GM23338 (cell line): ENCODE data around the gene TAGLN2. TPM values are rescaled to one million over a fixed set of nuclear protein-coding genes. Genes with fewer than 3 reads are reported as not detected.

Experiments
- ATAC-seq: fragments of 200-7000 bp; cut with Tn5 transposase; 3 replicates; pipeline ENCODE4 v1.9.1; 2020
- DNase-seq: peaks from one replicate; pipeline ENCODE4 v3.0.0-alpha.2; 2015; ENCODE audit warnings: low spot score
- H2AFZ ChIP-seq: fragments of 200-600 bp; sonication (generic); 2 replicates; pipeline ENCODE4 v1.8.0; 2016; ENCODE audit warnings: antibody characterized with exemption, mild to moderate bottlenecking, moderate library complexity
- H3F3A ChIP-seq: fragments of 200-600 bp; sonication (generic); replicated peaks from 2 replicates; pipeline ENCODE4 v1.8.0; 2017; ENCODE audit warnings: antibody characterized with exemption, mixed run types, low read depth
- H3K27ac ChIP-seq: fragments of 200-600 bp; sonication (generic); 2 replicates; pipeline ENCODE4 v1.6.1; 2016; ENCODE audit warnings: low read depth
- H3K27me3 ChIP-seq: fragments of 200-600 bp; sonication (generic); 2 replicates; pipeline ENCODE4 v1.8.0; 2016; ENCODE audit warnings: mild to moderate bottlenecking, mixed run types, moderate library complexity; ENCODE audit not compliant: insufficient read depth
- H3K36me3 ChIP-seq: fragments of 200-600 bp; sonication (generic); 2 replicates; pipeline ENCODE4 v1.8.0; 2016; ENCODE audit warnings: mild to moderate bottlenecking; ENCODE audit not compliant: insufficient read depth
- H3K4me1 ChIP-seq: fragments of 200-600 bp; sonication (generic); 2 replicates; pipeline ENCODE4 v1.8.0; 2016; ENCODE audit warnings: mild to moderate bottlenecking, moderate library complexity; ENCODE audit not compliant: insufficient read depth
- H3K4me2 ChIP-seq: fragments of 200-600 bp; sonication (generic); 2 replicates; pipeline ENCODE4 v1.7.1; 2017; ENCODE audit warnings: mixed run types
- H3K4me3 ChIP-seq: fragments of 200-600 bp; sonication (generic); 2 replicates; pipeline ENCODE4 v1.6.1; 2016; ENCODE audit warnings: mixed run types
- H3K79me2 ChIP-seq: fragments of 200-600 bp; sonication (generic); replicated peaks from 2 replicates; pipeline ENCODE4 v1.8.0; 2017; ENCODE audit warnings: mild to moderate bottlenecking; ENCODE audit not compliant: insufficient read depth
- H3K9me2 ChIP-seq: fragments of 200-600 bp; sonication (generic); 2 replicates; pipeline ENCODE4 v1.8.0; 2017; ENCODE audit not compliant: insufficient read depth
- H4K20me1 ChIP-seq: fragments of 200-600 bp; sonication (generic); replicated peaks from 2 replicates; pipeline ENCODE4 v1.8.0; 2017; ENCODE audit warnings: mild to moderate bottlenecking; ENCODE audit not compliant: insufficient read depth
- H3K27ac Mint-ChIP-seq: 2 replicates; pipeline ENCODE4 v1.8.0; 2020; ENCODE audit warnings: inconsistent platforms, mild to moderate bottlenecking, moderate library complexity, mixed read lengths
- H3K27me3 Mint-ChIP-seq: 3 replicates; pipeline ENCODE4 v1.8.0; 2022; ENCODE audit warnings: low read depth, mild to moderate bottlenecking, moderate library complexity, mixed read lengths, inconsistent platforms; ENCODE audit not compliant: insufficient read depth, poor library complexity
- H3K36me3 Mint-ChIP-seq: 3 replicates; pipeline ENCODE4 v1.8.0; 2021; ENCODE audit warnings: low read depth, mild to moderate bottlenecking, inconsistent platforms, moderate library complexity, mixed read lengths
- H3K4me1 Mint-ChIP-seq: 3 replicates; pipeline ENCODE4 v1.8.0; 2020; ENCODE audit warnings: mild to moderate bottlenecking, inconsistent platforms, mixed read lengths
- H3K4me3 Mint-ChIP-seq: 3 replicates; pipeline ENCODE4 v1.8.0; 2021; ENCODE audit warnings: moderate library complexity, mild to moderate bottlenecking, inconsistent platforms, mixed read lengths
- H3K9me3 Mint-ChIP-seq: 3 replicates; pipeline ENCODE4 v1.8.0; 2020; ENCODE audit warnings: moderate library complexity, mild to moderate bottlenecking, inconsistent platforms, mixed read lengths
- CREB1 ChIP-seq: fragments of 250-450 bp; sonication (Bioruptor Pico); IDR thresholded peaks from 2 replicates; pipeline ENCODE4 v1.5.0; 2020; ENCODE audit warnings: low read depth, mild to moderate bottlenecking, moderate library complexity
- EZH2 ChIP-seq: fragments of 200-600 bp; sonication (generic); IDR thresholded peaks from one replicate; pipeline ENCODE4 v1.8.0; 2017; ENCODE audit warnings: antibody characterized with exemption, mild to moderate bottlenecking, low read depth; ENCODE audit not compliant: unreplicated experiment
- JUNB ChIP-seq: IDR thresholded peaks from one replicate; pipeline ENCODE4 v1.6.1; 2016; ENCODE audit warnings: antibody characterized with exemption; ENCODE audit not compliant: unreplicated experiment
- POLR2AphosphoS5 ChIP-seq: IDR thresholded peaks from 2 replicates; pipeline ENCODE4 v1.6.1; 2016; ENCODE audit warnings: antibody characterized with exemption, low read depth
- STAT1 ChIP-seq: IDR thresholded peaks from one replicate; pipeline ENCODE4 v1.6.1; 2016; ENCODE audit warnings: antibody characterized with exemption; ENCODE audit not compliant: unreplicated experiment
- ZNF114 ChIP-seq: fragments of 250-450 bp; sonication (Bioruptor Pico); IDR thresholded peaks from 2 replicates; pipeline ENCODE4 v1.5.0; 2020; ENCODE audit warnings: mild to moderate bottlenecking, moderate library complexity
- ZNF331 ChIP-seq: fragments of 250-450 bp; sonication (Bioruptor Pico); IDR thresholded peaks from 2 replicates; pipeline ENCODE4 v1.5.0; 2020; ENCODE audit warnings: low read depth, mild to moderate bottlenecking, moderate library complexity
- polyA plus RNA-seq: library from polyadenylated mRNA; unstranded; fragments of >200 nt; fragmentation: Nextera tagmentation; extraction: Ambion mirVana; gene quantifications from 2 replicates; pipeline ENCODE4 v1.2.1, GENCODE V29; 2016
- total RNA-seq: library from RNA; depleted of rRNA; stranded (reverse); fragments of >200 nt; shearing (Covaris generic); gene quantifications from 2 replicates; pipeline ENCODE4 v1.2.3, GENCODE V29; 2014
- TF ChIP-seq, protein P1 (sequence below), 2 experiments: fragments of 200-600 bp in 1 of 2; sonication (generic) in 1 of 2; conservative IDR thresholded peaks; 2 replicates each; pipeline versions ENCODE4 v1.5.1 to v1.6.1; 2016 to 2017; ENCODE audit warnings: antibody characterized with exemption in 2 of 2, low read depth in 2 of 2, mild to moderate bottlenecking in 2 of 2, moderate library complexity in 1 of 2
- TF ChIP-seq, protein P2 (sequence below): fragments of 250-450 bp; sonication (Bioruptor Pico); IDR thresholded peaks from 2 replicates; pipeline ENCODE4 v1.5.0; 2020; ENCODE audit warnings: mild to moderate bottlenecking, moderate library complexity

TAGLN2 gene
- total and polyA plus RNA-seq, 2 experiments from 2014 or later = 58.2 to 60.1 TPM

DNA sequence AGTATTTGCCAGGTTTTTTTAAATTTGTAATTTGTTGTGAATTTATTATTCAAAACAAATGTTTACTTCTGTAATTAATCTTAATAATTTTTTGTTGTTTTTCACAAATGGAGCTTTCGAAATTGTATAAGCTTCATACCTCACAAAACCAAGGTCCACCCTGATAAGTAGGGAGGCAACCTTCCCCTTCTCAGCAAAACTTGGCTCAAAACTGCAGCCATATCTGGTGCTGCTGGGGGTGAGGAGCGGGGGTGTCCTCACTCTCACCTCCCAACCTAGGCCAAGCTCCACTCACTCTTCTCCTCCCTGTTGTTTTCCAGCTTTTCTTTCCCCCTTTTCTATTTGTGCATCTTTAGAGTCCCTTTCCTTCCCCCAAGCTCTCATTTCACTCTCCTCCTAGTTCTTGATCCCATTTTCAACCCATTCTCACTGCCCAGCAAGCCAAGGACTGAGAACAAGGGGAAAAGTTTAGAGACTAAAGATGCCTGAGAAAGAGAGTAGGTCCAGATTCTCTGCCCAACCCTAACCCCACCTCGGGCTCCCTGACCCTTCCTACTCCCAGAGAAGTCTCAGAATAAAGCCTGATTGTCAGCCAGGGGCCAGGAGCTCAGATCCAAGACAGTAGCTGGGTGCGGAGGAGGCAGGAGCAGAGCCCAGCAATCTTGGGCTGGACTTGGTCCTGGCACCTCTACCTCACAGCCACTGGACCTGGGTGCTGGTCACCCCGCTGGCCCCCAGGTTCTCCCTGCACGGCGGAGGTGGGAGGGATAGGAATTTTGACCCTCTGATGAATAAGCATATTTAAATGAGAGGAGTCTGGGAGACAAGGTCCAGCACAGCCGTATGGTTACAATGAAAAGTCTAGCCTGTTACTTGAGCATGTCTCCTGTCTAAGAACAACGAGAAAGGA, 17.0 kb downstream of the TAGLN2 start:
- peaks cover 7% of the 10 kb centered on the region; the same call in 2 of the 3 replicates for H3K9me3 Mint-ChIP-seq
- ATAC-seq = no peak
- Histone ChIP-seq H3K27ac (no peak overlapping the region), H3K4me3 (no peak overlapping the region), H3K4me1 (peaks cover 23% of the 10 kb centered on the region), H3K36me3 (no peaks in the 10 kb centered on the region), H3K4me2 (no peak overlapping the region), H3F3A (no peaks in the 10 kb centered on the region), H4K20me1 (no peaks in the 10 kb centered on the region), H2AFZ (no peak overlapping the region), H3K79me2 (no peaks in the 10 kb centered on the region), H3K27me3 (no peaks in the 10 kb centered on the region), H3K9me2 (no peaks in the 10 kb centered on the region)
- peaks cover 17% of the 10 kb centered on the region for H3K27me3 Mint-ChIP-seq
- H3K27ac Mint-ChIP-seq = no peak overlapping the region
- H3K36me3 Mint-ChIP-seq = peaks cover 3% of the 10 kb centered on the region; the same call in 1 of the 3 replicates
- no peak overlapping the region for H3K4me3 Mint-ChIP-seq
- no peak for DNase-seq
- peaks cover 27% of the 10 kb centered on the region for H3K4me1 Mint-ChIP-seq
- TF ChIP-seq, protein P1, sequence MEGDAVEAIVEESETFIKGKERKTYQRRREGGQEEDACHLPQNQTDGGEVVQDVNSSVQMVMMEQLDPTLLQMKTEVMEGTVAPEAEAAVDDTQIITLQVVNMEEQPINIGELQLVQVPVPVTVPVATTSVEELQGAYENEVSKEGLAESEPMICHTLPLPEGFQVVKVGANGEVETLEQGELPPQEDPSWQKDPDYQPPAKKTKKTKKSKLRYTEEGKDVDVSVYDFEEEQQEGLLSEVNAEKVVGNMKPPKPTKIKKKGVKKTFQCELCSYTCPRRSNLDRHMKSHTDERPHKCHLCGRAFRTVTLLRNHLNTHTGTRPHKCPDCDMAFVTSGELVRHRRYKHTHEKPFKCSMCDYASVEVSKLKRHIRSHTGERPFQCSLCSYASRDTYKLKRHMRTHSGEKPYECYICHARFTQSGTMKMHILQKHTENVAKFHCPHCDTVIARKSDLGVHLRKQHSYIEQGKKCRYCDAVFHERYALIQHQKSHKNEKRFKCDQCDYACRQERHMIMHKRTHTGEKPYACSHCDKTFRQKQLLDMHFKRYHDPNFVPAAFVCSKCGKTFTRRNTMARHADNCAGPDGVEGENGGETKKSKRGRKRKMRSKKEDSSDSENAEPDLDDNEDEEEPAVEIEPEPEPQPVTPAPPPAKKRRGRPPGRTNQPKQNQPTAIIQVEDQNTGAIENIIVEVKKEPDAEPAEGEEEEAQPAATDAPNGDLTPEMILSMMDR (conservative IDR thresholded peaks at IDR 0.05; ENCODE audit: low read depth in 2 of 2) = no peak
- no peak for TF ChIP-seq CREB1 (CRISPR knock-in tag)
- TF ChIP-seq ZNF331 (CRISPR knock-in tag) = no peak
- no peak for TF ChIP-seq EZH2
- TF ChIP-seq STAT1 = no peak
- TF ChIP-seq, protein P2, sequence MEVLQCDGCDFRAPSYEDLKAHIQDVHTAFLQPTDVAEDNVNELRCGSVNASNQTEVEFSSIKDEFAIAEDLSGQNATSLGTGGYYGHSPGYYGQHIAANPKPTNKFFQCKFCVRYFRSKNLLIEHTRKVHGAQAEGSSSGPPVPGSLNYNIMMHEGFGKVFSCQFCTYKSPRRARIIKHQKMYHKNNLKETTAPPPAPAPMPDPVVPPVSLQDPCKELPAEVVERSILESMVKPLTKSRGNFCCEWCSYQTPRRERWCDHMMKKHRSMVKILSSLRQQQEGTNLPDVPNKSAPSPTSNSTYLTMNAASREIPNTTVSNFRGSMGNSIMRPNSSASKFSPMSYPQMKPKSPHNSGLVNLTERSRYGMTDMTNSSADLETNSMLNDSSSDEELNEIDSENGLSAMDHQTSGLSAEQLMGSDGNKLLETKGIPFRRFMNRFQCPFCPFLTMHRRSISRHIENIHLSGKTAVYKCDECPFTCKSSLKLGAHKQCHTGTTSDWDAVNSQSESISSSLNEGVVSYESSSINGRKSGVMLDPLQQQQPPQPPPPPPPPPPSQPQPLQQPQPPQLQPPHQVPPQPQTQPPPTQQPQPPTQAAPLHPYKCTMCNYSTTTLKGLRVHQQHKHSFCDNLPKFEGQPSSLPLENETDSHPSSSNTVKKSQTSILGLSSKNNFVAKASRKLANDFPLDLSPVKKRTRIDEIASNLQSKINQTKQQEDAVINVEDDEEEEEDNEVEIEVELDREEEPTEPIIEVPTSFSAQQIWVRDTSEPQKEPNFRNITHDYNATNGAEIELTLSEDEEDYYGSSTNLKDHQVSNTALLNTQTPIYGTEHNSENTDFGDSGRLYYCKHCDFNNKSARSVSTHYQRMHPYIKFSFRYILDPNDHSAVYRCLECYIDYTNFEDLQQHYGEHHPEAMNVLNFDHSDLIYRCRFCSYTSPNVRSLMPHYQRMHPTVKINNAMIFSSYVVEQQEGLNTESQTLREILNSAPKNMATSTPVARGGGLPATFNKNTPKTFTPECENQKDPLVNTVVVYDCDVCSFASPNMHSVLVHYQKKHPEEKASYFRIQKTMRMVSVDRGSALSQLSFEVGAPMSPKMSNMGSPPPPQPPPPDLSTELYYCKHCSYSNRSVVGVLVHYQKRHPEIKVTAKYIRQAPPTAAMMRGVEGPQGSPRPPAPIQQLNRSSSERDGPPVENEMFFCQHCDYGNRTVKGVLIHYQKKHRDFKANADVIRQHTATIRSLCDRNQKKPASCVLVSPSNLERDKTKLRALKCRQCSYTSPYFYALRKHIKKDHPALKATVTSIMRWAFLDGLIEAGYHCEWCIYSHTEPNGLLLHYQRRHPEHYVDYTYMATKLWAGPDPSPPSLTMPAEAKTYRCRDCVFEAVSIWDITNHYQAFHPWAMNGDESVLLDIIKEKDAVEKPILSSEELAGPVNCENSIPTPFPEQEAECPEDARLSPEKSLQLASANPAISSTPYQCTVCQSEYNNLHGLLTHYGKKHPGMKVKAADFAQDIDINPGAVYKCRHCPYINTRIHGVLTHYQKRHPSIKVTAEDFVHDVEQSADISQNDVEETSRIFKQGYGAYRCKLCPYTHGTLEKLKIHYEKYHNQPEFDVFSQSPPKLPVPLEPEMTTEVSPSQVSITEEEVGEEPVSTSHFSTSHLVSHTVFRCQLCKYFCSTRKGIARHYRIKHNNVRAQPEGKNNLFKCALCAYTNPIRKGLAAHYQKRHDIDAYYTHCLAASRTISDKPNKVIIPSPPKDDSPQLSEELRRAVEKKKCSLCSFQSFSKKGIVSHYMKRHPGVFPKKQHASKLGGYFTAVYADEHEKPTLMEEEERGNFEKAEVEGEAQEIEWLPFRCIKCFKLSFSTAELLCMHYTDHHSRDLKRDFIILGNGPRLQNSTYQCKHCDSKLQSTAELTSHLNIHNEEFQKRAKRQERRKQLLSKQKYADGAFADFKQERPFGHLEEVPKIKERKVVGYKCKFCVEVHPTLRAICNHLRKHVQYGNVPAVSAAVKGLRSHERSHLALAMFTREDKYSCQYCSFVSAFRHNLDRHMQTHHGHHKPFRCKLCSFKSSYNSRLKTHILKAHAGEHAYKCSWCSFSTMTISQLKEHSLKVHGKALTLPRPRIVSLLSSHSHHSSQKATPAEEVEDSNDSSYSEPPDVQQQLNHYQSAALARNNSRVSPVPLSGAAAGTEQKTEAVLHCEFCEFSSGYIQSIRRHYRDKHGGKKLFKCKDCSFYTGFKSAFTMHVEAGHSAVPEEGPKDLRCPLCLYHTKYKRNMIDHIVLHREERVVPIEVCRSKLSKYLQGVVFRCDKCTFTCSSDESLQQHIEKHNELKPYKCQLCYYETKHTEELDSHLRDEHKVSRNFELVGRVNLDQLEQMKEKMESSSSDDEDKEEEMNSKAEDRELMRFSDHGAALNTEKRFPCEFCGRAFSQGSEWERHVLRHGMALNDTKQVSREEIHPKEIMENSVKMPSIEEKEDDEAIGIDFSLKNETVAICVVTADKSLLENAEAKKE = no peak
- TF ChIP-seq JUNB = no peak
- TF ChIP-seq POLR2AphosphoS5 = no peak
- no peak for TF ChIP-seq ZNF114 (CRISPR knock-in tag)
